ENCODE measurements around the gene RXFP4.

RXFP4 gene

GRCh38 chr1:155961937-155962336, 20.5 kb downstream of the RXFP4 start:
- FAIRE-seq: no peak

GRCh38 chr1:155962599-155963211, 21.3 kb downstream of the RXFP4 start:
- no peak for FAIRE-seq

GRCh38 chr1:155964193-155964592, 22.8 kb downstream of the RXFP4 start:
- FAIRE-seq: no peak

- no peak for FAIRE-seq
Observed at GRCh38 chr1:155966135-155966534, 24.7 kb downstream of the RXFP4 start.

GRCh38 chr1:155966750-155967149, 25.3 kb downstream of the RXFP4 start:
- FAIRE-seq: no peak

GRCh38 chr1:155967341-155968050, 26.1 kb downstream of the RXFP4 start:
- no peak for FAIRE-seq

GRCh38 chr1:155968051-155968400, 26.6 kb downstream of the RXFP4 start:
- FAIRE-seq: no peak

- FAIRE-seq: no peak
Observed at GRCh38 chr1:155968670-155969069, 27.2 kb downstream of the RXFP4 start.

- no peak for FAIRE-seq
Observed at GRCh38 chr1:155969377-155969791, 27.9 kb downstream of the RXFP4 start.

- FAIRE-seq: no peak
Observed at GRCh38 chr1:155970531-155971167, 29.2 kb downstream of the RXFP4 start.

GRCh38 chr1:155971910-155972809, 30.7 kb downstream of the RXFP4 start:
- FAIRE-seq: no peak

GRCh38 chr1:155973723-155974122, 32.3 kb downstream of the RXFP4 start:
- no peak for FAIRE-seq

- FAIRE-seq: no peak
Observed at GRCh38 chr1:155974208-155975115, 33.0 kb downstream of the RXFP4 start.

GRCh38 chr1:155975375-155976061, 34.1 kb downstream of the RXFP4 start:
- no peak for FAIRE-seq

GRCh38 chr1:155976062-155976912, 34.8 kb downstream of the RXFP4 start:
- FAIRE-seq: no peak

- no peak for FAIRE-seq
Observed at GRCh38 chr1:155976913-155977689, 35.7 kb downstream of the RXFP4 start.

GRCh38 chr1:155977690-155978324, 36.4 kb downstream of the RXFP4 start:
- no peak for FAIRE-seq

- no peak for FAIRE-seq
Observed at GRCh38 chr1:155978325-155978972, 37.0 kb downstream of the RXFP4 start, which contains the start of gene ARHGEF2. Gene ARHGEF2 (minus strand): TSS chr1:155978547. CDS start chr1:155978427, 120 bp downstream.
